GDM1 (cell line): Measurements from ENCODE around the gene STRA8.
"Not testable (repeated sequence)": the region's sequence is repeated elsewhere in the genome, so short reads cannot be mapped to it uniquely, and the experiment has no call there.

Experiments
- DNase-seq: peaks from one replicate; lab custom pipeline; 2025; lab: John Stamatoyannopoulos, UW

The STRA8 gene

DNA sequence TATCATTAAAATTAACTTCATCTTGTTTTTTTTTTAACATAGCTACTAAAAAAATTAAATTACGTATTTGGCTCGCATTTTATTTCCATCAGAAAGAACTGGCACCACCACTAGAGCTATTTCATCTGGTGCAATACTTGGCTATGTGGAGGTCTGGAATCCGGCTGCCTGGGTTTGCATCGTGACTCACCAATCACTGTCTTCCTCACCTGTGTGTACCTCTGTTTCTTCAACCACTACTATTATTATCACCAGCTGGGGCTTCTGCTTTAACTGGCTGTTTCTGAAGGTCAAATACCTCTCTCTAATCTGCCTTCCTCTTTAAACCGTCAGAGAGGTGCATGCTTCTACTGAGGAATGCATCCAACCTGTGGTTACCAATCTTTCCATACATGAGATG, 28.8 kb upstream of the STRA8 start:
- DNase-seq = no peak

DNA sequence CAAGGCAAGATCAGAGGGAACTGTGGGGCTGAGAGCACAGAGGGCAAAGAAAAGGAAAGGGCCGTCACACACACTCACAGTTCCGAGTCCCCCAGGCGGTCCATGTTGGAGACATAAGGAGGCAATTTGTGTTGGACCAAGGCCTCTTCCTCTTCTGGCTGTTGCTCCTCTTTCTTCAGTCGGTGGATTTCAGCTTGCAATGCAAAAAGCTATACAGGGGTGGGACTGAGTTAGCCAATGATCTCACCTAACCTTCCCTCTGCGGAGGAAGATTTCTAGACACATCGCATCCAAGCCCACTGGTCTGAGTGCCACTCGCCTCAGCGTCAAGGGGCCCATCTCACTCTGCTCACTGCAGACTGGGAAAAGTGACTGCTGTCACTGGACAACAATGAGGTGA, 27.8 kb upstream of the STRA8 start:
- no peak for DNase-seq

DNA sequence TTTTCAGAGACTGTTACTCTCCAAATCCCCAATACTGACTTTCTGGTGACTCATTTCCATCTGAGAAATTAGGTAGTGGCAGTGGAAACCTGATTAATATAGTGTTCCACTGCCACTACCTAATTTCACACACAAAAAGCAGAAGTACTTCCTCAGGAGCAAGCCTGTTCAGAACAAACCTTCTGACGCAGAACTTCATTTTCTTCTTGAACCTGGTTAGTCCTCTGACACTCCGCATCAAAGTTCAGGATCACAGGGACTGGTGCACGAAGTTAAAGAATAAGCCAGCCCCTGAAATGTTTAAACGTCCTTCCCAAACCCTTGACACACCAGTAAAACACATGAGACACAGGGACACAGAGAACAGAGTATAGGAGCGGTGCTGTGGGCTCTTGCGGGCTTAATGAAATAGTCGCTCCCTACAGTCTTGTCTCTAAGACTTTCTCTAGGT, 26.7 kb upstream of the STRA8 start:
- peak; percentile 18 for DNase-seq

DNA sequence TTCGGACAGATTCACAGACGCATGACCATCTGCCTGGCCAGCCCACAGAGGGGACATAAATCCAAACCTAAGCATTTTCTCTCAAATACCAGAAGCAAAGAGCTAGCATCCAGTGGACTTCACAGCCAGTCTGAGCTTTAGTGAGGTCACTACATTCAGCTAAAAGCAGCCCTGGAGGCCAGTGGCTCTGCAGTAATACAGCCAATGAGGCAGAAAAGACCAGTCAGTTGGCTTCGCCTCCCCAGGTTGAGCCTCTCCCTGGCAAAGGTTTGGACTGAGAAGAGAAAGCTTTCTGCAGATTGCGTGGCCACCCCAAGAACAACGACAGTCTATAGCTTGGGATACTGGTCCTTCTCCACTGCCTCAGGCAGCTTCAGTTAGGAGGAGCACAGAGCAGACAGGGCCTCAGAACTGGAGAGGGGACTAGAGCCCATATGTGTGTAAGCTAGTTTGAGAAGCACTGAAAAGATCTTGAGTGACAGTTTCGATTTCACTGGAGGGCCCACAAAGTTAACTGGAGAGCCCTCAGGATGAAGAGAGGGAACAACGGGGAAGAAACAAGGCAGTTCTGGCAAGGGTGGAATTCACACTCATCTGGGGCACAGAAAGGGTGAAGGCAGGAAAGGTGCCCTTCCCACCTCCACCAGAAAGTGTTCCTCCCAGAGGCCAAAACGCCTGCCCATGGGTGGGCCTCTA, 26.1 kb upstream of the STRA8 start:
- no peak for DNase-seq

DNA sequence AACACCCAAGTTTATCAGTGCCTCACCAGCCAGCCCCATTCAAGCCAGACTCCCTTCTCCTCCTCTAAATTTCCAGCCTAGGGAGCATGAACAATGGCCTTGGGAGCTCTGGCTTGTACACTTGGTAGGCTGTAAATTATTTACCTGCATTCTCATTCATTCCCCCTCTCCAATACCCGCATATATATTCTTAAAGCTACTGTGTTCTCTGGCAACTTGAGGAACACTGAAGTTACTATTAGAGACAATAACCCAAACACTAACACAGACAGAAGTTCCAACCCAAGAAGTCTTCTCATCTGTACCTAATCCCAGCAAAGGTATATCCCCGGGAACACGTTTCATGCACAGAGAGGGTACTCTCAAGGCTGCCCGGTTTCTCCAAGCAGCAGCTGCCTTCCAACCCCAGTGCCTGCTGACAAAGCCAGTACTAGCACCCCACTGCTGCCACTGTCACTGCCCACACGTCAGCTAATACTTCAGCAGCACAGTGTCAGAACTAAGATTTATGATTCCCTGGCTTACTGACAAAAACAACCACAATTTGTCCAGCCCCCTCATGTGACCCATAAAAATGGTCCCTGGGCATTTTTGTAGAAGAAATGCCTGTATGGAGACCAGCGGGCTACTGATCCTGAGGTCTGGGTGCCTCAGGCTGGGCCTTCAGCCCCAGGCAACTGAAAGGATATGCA, 25.4 kb upstream of the STRA8 start:
- no peak for DNase-seq

DNA sequence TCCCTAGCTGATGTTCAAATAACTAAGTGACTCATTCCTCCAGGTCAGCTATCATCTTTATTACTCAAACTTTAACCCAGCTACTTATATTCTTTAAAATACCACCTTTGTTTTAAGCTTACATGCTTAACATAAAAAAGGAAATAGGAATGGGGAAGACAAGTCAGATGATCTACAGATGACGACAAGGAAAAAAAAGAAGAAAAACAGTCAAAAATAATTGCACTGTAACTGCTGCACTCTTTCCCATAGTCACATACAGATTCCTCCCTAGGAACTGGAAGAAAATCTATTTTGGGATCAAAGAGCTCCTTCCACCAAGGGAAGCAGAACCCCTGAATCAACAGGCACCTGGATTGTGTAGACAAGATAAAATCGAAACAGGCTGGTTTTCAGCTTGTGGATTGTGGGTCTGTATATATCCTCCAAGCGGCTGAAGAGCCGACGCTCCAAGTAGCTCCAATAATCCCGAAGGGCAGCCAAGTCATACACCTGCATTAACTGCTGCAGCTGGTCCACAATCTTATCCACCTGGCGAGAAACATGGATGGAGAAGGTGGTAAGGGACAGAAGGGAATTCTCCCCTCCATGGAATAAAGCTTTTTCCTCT, 24.3 kb upstream of the STRA8 start:
- no peak for DNase-seq

DNA sequence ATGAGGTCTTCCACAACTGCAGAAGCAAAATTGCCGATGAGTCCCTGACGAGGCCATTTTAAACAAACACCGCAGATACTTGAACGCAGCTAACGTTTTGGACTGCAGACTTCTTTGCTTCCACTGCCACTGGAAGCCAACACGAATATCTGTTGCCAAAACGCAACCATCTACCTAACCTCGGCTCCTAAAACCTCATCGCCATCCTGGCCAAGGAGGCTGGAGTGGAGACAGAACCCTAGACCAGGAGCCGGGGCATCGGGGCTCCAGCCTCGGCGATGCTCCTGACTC, 22.8 kb upstream of the STRA8 start:
- no peak for DNase-seq

DNA sequence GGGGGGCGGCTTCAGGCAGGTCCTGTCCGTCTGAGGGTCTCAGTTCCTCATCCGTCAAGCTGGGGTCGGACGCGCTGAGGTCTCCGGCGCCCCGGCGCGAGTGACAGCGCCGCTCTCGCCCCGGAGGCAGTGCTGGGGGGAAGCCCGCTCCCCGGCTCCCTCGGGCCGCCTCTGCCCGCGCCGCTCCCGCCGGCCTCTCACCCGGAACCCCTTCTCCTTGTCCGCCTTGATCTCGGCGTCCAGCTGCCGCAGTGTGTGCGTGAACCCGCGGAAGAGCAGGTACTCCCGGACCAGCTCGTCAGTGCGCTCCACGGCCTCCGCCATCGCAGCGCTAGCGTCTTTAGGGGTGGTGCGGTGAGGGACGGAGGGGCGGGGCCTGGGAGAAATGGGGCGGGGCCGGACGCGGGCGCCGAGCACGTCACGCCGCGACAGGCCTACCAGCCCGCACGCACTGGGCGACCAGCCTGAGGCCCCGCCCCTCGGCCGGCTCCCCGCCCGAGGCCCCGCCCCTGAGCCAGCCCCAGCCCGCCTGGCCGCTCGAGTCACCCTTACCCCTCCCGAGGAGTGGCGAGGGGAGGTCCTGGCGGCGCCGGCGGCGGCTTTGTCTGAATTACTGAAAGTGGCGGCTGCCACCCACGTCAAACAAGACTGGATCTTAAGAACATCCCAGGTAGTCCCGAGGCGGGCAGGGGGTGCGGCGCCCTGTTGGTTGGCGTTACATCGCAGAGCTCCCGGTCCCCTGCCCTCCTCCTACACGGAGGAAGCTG, 22.3 kb upstream of the STRA8 start, which contains the start of gene WDR91:
Gene WDR91, minus strand, starts transcription at position 348 of the 767 bp plus-strand sequence. Its CDS starts 24 bp downstream, at position 324.
- peak; percentile 91 for DNase-seq

DNA sequence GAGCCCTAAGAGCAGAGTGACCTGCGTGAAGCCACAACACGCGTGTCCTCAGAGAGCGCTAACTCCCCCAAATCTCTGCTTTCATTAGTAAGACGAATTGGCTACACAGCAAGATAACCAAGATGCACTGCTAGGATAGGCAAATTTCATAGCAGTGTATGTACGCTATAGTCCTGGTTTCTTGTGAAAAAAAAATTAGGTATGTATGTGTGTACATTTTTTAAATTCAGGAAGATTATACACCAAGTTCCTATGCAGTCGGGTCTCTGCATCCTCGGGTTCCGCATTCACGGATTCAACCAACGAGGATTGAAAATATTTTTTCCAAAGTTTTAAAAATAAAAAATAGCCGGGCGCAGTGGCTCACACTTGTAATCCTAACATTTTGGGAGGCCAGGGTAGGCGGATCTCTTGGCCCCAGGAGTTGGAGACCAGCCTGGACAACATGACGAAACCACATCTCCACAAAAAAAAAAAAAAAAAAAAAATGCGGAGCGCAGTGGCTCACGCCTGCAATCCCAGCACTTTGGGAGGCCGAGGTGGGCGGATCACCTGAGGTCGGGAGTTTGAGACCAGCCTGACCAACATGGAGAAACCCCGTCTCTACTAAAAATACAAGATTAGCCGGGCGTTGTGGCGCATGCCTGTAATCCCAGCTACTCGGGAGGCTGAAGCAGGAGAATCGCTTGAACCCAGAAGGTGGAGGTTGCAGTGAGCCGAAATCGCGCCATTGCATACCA, 21.5 kb upstream of the STRA8 start:
- DNase-seq = not testable (repeated sequence)

DNA sequence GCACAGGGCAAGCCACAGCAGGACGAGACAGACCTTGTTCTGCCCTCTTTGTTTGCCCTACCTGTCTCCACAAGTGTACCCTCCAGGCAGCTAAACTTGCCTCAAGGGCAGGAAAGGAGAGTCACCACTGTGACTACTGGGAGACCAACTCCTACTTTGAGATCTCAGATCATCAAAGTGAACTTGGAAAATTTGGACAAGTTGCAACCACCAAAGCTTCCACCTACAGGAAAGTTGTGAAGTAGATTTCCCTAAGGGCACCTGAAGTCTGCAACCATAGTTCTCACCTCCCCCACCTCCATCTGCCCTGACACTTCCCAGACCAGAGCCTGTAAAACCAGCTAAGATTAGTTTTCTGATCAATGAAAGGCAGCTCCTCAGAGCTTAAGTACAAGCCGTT, 19.8 kb upstream of the STRA8 start:
- DNase-seq = no peak

DNA sequence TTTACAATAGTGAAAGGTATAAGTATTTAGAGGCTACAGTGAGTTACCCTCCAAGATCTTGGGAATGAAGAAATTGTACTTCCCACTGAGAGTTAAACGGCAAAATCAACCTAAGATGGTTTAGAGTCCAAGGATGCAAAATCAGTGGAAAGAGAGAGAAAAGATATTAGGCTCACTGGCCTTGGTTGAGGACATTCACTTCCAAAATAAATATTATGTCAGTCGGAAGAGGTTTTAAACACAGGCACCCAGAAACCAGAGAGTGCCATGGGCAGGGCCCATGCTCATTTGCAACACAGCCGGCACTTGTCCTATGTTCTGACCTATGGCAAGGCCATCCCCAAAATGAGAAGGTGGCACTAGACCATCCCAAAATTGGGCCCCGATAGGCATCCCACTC, 18.5 kb upstream of the STRA8 start:
- DNase-seq = no peak

DNA sequence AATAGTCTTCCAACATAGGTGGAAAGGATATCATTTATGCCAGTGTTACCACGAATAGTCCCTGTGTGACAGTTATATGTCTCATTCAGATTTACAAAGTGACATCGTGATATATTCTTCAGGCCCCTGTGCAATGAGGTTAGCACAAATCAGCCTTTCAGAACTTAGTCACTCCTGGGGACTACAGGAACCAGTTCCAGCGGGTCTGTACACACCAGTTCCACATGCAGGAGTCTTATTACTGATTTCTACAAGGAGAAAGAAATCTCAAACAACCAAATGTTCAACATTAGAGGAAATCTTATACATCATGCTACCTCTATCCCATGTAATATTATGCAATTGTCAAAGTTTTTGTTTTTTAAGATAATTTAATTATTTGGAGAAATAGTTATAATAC, 17.9 kb upstream of the STRA8 start:
- no peak for DNase-seq

DNA sequence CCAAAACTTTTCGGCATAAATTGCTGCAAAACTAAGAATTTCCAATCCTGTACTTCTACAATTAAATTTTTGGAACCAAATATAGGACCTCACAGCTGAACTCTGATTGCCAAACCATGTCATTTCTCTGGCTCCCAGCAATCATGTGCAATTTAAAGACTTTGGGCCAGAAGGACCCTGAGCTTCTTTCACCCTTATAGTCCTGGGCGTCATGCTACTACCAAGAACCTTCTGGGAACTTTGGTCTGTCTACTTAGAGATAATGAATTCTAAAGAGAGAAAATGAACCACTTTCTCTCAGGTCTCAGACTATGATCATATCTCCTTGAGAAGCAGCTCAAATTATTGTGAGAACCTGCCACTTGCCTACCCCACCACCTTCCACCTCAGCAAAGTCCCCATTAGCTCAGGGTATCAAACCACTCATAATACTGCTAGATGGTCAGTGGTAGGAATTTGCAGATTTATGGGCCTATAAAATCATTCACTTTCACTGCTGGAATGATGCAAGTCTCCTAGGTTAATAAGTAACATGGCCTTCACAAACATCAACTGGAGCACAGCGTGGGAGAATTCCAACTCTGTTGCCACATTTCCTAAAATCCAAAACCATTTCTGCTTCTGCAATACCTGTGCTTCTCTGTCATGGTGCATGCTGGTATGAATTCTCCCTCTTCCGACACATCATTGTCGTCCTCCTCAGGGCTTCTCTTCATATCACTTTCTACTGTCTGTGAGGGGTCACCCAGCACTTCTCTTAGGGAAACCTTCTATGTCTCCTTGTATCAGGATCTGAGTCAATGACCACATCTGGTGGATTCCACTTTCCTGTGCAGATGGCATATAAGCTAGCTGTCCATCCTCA, 15.8 kb upstream of the STRA8 start:
- no peak for DNase-seq

DNA sequence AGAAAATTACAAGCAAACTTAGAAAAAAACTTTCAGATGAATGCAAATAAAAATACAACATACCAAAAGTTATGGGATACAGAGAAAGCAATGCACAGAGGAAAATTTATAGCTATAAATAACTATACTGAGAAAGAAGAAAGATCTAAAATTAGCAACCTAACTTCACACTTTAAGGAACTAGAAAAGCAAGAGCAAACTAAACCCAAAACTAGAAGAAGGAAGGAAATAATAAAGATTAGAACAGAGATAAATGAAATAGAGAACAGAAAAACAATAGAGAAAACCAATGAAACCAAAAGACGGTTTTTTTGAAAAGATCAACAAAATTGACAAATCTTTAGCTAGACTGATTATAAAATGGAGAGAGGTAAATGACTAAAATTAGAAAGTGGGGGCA, 9.6 kb upstream of the STRA8 start:
- no peak for DNase-seq

DNA sequence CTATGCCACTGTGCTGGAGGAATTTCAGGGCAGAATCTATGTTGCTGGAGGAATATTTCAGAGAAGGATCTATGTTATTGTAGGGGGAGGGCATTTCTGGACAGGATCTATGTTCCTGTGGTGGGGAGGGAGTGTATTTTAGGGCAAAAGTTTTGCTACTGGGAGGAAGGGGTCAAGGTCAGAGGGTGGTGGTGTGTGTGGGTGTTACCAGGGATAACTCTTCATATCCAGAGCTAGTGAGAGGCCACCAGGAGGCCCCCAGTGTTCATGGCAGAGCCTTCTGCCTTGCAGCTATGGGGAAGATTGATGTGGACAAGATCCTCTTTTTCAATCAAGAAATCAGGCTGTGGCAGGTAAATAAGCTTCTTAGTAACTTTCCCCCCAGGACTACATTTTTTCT, 2.0 kb upstream of the STRA8 start:
- no peak for DNase-seq

DNA sequence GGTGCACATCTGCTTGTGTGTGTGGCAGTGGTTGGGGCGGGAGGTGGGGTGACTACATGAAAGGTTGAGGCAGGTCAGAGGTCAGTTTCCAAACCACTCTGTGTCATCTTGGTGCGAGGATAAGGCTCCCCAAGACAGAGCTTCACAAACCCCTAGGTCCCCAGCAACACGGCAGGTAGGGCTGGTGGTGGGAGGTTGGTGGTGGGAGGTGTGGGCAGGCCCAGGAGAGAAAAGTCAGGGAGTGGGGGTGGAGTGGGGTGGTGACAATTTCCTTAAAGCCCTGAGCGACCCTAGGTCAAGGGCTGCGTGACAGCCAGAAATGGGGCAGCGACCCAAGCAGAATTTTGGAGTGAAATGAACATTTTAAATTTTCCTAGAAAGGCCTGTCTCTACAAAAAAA, 1.6 kb upstream of the STRA8 start:
- no peak for DNase-seq

DNA sequence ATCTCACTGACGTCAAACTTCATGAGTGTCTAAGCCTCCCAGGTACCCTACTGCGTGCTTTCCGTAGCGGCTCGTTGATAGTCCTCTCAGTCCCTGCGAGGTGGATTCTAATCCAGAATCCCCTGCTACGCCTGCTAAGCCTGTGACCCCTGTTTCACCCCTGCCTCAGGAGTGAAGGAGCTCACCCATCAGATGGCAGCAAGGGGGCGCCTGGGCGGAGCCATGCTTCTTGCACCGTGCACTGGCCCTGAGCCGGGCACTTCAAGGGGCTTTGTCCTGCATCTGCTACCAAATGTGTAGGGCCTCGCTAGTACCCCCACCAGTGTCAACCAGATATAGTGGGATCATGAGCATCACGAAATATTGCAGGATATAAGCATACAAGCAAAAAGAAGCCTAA, 918 bp upstream of the STRA8 start:
- DNase-seq = no peak

DNA sequence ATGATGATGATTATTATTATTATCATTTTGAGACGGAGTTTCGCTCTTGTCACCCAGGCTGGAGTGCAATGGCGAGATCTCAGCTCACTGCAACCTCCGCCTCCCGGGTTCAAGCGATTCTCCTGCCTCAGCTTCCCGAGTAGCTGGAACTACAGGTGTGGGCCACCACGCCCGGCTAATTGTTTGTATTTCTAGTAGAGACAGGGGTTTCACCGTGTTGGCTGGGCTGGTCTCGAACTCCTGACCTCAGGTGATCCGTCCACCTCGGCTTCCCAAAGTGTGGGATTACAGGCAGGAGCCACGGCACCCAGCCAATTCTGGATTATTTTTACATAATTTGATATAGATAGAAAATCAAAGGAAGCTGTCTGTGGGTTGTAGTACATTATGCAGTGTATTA, 457 bp downstream of the STRA8 start:
- not testable (repeated sequence) for DNase-seq

DNA sequence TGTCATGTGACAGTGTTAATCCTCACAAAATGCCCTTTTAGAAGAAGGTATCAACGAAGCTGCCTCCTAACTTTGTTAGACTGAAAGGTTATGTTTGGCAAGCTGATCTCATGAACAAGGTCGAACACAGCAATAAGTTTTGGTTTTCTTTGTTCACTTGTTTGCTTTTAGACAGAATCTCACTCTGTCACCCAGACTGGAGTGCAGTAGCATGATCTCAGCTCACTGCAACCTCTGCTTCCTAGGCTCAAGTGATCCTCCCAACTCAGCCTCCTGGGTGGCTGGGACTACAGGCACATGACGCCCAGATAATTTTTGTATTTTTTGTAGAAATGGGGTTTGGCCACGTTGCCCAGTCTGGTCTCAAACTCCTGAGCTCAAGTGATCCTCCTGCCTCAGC, 1.1 kb downstream of the STRA8 start:
- DNase-seq = no peak

DNA sequence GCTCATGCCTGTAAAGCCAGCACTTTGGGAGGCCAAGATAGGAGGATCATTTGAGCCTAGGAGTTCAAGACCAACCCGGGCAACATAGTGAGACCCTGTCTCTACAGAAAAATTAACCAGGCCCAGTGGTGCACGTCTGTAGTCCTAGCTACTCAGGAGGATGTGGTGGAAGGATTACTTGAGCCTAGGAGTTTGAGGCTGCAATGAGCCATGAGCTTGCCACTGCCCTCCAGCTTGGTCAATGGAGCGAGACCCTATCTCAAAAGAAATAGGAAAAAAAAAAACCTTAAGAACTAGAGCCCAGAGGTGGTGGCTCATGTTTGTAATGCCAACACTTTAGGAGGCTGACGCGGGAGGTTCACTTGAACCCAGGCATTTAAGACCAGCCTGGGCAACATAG, 2.2 kb downstream of the STRA8 start:
- DNase-seq = no peak

DNA sequence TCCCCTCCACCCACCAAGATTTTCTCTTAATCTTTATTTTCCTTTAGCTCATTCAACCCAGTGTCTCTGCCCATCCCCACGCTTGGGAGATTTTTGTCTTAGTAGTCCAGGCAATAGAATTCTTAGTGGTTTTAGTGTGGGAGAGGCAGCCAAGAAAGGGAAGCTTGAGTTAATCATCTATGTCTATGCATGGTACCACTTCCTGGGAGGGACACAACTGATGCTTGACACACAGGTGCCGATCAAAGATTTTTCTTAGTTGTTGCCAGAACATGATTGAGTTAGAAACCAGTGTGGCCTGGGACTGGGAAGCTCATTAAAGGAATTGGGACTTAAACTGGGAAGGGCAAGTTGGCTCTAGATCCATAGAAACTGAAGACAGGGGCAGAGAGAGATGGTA, 3.1 kb downstream of the STRA8 start:
- DNase-seq = peak; percentile 3
